HG03175 (cell line): ENCODE data around the gene TPRA1.

Source experiments
- ATAC-seq: cut with Tn5 transposase; IDR thresholded peaks from one replicate; pipeline ENCODE4 v1.9.1; 2021; ENCODE audit warnings: mild to moderate bottlenecking, moderate library complexity; ENCODE audit not compliant: unreplicated experiment

TPRA1 gene

DNA sequence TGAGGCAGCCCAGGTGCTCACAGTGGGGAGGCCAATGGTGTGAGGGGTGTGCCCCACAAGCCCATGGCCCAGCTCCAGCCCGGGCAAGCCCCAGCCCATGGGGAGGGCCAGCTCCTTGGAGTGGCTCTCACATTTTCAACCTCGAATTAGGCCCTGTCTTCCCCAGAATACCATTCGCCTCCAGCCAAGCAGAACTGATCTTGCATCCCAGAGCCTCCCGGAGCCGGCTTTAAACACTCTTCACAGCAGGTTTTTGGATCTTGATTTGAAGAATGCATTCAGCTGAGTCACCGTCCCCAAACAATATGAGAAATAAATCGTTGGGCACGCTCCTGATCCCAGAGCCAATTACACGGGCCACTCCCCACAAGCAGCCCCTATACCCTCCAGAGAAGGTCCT lies 23.7 kb downstream of the TPRA1 start:
- no peak for ATAC-seq

DNA sequence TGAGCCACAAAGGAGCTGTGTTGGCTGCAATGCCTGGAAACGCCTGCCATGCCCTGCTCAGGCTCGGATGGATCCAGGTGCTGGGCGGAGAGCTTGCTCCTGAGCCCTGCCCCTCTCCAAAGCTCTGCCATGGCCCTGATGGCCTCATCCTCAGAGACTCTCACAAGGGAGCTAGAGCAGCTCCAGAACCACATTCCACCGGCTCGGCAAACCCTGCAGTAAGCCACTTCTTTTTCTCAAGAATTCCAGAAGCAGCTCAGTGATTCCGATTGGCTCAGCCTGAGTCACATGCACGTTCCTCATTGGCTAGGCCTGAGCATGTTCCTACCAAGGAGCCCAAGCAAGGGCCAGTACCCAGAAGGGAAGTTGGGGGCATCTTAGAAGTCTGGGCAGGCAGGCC lies 24.8 kb downstream of the TPRA1 start:
- ATAC-seq: no peak

DNA sequence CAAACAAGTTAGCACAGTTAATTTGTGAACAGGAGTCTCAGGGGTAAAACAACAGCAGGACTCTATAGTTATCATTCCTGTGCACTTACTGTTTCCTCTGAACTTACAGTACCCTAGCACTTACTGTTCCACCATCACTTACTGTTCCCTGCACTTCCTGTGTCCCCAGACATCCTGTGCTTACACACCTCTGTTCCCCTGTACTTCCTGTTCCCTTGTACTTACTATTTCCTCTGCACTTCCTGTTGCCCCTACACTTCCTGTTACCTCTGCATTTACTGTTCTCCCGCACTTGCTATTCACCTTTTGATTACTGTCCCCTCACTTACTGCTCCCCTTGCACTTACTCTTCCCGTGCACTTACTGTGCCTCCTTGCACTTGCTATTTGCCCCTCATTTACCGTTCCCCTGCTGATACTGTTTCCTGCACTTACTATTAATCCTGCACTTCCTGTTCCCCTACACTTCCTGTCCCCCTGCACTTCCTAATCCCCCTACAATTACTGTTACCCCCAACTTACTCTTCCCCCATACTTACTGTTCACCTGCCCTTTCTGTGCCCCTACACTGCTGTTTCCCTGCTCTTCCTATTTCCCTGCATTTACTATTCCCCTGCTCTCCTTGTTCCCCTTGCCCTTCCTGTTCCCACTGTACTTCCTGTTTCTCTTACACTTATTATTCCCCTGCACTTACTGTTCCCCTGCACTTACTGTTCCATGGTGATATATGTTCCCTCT lies 30.3 kb downstream of the TPRA1 start:
- no peak for ATAC-seq

DNA sequence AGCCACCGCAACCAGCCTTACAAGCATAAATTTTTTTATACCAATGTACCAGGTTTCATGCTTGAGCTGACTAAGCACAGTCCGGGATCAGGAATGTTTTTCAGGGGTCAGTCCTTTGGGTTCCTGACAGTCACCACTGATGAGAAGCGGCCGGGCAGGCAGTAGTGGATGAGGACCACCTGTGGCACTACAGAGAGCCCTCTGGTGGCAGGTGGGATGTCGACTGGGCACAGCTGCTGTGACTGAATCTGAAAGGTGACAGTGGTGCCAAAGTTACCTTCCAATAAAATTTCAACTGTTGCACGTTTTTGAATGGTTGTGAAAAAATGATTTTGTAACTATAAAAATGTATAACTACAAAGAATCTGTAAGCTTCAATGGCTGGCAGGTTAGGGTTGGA lies 34.0 kb downstream of the TPRA1 start:
- ATAC-seq: no peak

DNA sequence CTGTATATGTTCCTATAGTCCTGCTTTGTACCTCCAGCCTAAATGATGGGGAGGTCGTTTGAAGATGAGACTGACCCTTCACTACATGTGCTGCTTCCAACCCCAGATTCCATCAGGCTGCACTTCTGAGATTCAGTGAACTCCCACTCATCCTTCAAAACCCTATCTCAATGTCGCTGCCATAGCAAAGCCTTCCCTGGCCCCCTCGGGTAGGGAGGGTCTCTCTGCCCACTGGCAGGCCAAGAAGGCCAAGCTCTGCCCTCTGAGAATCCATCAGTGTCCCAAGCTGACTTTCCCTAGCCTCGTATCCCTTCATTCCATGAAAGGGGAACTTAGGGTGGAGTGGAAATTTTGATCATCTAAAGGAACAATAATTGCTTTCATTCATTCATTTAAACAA lies 35.4 kb downstream of the TPRA1 start:
- no peak for ATAC-seq

DNA sequence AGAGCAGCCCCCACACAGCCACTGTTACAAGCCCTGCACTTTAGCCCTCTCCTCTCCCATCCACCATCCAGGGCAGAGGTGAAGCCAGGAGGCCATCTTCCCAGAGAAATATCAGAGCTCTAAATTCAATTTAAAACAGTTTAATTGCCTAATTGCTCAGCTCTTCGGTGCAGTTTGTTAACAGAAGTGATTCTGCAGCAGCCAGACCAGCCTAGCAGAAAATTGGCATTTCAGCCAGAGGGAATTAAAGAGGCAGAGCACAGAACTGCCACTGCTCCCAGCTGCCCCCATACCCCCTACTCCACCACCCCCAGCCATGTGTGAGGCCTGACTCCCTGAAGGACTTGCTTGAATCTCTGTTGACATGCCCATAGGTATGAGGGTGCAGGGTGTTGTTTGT lies 38.5 kb downstream of the TPRA1 start:
- ATAC-seq: no peak

DNA sequence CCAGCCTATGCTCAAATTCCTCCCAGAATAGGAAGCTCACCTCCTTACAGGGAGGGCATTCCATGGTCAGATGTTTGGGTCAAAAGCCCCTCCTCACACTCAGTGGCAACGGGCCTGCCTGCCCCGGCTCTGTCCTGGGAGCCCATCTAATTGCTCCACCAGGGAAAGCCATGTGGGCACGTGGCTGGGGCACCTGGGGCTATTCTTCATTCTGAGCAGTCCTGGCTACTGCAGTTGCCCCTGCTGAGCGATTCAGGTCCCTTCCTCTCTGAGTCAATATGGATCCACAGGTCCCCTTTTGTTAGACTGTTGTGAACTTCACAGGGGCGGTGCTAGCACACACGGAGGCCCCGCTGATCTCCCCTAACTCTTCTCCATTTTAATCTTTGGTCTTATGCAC lies 39.4 kb downstream of the TPRA1 start:
- no peak for ATAC-seq

DNA sequence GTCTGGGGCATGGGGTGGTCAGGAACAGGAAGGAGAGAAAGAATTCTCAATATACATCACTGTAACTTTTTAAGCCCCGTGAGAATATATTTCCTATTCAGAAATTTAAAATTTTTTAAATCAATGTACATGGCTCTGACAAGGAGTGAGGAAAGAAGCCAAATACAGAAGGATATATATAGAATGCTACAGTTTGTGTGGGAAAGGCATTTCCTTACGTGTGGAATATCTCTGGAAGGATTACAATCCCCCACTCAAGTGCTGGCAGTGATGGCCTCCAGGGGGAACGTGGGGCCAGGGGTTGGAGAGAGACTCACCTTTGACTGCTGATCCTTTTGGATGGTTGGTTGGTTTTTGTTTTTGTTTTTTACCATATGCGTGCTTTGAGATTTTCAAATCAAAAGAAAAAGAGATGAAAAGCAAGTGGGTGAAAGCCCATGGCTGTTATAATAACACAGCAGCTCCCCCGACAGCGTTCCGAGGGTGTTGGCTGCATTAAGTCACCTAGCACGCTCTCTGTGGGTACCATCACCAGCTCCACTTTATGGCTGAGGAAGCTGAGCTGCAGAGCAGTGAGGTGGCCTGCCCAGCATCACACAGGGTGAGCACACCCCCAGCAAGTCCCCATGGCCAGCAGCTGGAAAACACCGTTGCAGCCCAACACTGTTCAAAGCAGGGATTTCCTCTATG lies 39.9 kb downstream of the TPRA1 start:
- ATAC-seq: no peak

DNA sequence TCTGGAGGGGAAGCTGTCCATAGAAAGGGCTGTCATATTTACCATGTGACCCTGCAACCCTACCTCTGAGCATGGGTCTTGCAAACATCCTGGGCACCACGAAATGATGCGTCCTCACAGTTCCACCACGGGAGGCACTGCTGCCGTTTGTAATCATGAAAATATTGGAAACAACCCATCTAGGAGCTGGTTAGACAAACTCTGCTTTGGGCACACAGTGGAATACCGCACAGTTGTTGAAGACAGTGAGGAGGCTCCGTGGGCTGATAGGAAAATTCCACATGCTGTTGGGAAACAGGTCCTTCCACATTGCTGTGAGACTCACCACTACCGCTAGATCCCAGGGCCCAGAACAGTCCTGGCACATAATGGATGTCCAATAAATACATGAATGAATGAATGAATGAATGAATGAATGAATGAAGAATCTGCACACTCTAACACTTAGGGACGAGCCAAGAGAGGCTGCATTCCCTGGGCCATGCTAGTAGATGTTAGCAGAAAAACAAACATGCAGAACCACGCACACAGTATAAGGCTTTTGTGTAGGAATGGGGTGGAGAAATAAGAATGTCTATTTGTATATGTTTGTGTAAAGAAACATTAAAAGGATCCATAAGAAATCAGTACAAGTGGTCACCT lies 40.6 kb downstream of the TPRA1 start:
- ATAC-seq: no peak

DNA sequence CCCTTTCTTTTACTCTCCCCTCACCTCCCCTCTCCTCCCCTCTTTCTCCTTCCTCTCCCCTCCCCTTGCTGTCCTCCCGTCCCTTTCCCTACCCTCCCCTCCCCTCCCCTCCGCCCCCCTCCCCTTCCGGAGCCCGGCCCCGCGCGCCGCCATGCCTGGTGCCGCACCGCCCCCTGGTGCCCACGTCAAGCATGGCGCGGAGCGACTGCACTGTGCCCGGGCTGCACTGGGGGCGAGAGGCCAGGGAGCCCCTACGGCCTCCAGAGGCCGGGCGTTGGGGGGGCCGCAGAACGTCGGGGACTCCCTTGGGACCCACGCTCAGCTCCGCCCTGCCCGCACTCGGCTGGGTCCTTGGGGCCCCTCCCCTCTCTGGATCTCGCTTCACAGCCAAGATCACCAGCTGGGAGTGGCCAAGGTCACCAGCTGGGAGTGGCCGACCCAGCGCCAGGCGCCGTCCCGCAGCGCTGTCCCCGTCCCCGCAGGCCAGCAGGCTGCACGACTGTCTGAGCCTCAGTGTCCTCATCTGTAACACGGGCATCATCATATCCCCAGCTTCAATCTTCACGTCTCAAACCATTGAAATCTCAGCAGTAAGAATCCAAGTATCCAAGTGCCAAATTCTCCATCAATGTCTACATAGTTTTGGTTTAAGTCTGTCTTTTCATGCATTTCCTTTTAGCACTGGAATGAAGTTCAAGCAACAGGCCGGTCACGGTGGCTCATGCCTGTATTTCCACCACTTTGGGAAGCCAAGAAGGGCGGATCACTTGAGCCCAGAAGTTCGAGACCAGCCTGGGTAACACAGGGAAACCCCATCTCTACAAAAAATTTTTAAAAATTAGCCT lies 42.5 kb downstream of the TPRA1 start:
- peak; percentile 67 for ATAC-seq

DNA sequence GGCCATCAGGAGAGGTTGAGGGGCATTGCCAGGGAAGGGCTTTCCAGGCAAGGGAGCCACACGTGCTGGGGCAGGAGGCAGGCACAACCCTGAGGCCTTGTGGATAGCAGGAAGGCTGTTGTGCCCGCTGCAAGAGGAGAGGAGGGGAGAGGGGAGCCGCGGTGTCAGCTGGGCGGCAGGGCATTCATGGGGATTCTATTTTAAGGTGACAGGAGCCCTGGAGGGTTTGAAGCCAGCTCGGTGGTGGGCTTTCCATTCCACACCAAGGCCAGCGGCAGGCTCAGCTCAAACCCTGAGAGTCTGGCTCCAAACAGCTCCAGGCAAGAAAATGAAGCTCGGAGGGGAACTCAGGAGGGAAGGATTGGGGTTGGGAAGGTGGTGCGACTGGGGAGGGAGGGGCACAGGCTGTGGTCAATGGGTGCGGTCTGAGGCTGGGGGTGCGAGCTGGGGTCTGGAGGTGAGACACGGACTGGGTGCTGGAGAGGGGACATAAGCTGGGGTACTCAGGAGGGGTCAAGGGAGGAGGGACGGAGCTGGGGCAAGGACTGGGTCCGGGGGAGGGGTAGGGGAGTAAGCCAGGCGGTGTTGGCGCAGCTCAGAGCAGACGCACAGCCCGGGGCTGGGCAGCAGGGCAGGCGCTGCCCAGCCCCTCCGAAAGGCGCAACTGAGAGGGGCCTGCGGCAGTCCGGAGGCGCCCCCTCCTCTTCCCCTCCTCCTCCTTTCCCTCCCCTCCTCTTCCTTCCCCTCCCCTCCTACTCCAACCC lies 43.4 kb downstream of the TPRA1 start:
- ATAC-seq: no peak

DNA sequence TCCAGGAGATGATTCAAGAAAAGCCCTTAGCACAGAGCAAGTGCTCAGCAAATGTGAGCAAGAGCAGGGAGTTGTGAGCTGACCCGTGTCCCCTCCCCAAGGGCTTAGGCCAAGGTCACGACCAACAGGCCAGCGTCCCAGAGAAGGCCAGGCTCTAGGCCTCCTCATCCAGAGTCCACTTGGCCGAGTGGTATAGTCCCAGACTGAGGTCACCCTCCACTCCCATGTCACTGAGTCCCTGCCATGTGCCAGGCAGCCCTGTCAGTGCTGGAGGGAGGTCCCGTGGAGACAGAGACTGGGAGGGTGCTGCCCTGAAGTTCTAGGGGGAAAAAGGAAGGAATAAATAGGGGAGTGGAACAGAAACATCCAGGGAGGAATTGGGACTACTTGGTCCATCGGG lies 44.0 kb downstream of the TPRA1 start:
- no peak for ATAC-seq

DNA sequence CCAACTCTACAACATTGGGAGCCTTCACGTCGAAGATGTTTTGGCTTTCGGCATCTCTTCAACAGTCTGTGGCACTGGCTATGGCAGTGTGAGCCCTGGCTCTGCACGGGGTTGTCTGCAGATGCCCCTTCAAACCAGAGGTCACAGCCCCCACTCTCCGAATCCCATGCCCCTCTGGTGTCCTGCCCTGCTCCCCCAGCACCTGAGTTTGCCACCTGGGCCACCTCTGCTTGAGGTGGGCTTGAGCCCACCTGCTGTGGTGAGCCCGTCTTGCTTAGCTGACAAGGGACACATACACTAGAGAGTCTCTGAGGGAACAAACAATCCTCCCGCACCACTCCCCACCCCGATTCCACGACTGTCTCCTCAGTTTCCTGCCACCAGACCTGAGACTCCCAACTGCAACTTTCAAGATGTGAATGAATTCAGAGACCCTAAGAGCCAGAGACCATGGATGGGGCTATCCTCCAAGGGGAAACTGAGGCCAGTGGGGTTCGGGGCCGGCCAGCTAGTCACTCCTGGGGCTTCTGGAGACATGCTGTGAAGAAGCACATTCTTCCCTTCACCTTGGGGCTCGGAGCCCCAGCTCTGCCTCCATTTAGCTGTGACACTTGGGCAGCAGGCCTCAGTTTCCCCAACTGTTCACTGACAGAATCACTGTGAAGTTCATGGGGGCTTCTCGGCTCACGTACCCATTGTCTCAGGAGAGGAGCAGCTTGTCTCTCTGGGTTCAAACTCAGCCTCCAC lies 44.6 kb downstream of the TPRA1 start:
- ATAC-seq: no peak

DNA sequence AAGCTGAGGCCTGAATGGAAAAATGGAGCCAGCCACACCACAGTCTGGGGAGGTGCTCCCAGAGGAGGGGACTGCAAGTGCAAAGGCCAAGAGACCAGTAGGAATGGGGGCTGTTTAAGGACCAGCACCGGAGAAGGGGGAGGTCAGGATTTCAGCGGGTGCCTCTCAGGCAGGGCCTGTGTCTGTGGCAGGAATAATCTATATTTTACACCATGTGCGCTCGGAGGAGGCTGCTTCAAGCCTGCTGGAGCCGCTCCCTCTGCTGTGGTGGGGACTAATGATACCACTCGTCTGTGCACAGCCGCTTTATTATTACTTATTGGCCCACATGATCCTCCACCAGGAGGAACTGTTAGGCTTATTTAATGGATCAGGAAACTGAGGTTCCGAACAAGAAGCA lies 45.3 kb downstream of the TPRA1 start:
- ATAC-seq: no peak

DNA sequence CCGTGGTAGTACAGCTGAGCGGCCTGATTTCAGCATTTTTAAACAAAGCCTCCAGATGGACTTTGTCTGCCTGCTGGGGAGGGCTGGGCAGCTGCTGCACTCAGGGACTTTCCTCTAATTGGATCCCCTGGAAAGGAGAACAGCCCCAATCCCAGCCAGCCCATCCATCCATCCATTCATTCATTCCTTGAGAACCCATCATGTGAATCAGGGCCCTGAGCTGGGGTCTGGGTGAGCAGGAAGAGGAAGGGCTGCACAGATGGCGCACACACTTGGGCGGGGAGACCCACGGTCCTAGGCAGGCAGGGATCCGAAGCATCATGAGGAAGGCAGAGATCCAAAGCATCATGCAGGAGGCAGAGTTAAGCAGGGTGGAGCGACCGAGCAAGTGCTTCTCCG lies 45.7 kb downstream of the TPRA1 start:
- ATAC-seq: no peak

DNA sequence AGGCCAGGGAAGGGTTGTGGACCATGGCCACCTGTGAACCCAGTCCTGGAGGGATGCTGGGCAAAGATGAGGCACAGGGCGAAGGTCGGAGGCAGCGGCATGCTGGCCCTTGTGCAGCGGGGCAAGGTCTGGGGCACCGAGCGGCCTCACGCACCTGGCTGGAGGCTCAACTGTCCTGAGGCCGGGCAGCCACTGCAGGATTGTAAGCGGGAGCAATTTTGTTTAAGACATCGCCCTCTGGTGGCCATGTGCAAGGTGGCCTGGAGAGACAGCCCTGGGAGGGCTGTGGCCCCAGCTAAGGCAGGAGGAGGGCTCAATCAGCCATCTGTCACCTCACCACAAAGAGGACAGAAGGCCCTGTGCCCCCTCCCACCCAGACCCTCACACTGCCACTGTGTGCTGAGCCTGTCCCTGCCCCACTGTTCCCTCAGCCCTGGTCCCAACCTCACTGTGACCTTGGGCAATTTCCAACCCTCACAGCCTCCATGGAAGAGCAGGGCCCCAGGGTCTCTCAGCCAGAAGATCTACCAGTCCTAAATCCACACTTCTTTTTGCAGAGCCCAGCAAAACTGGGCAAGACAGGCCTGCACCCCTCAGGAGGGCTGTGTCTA lies 46.2 kb downstream of the TPRA1 start:
- ATAC-seq: peak; percentile 70

DNA sequence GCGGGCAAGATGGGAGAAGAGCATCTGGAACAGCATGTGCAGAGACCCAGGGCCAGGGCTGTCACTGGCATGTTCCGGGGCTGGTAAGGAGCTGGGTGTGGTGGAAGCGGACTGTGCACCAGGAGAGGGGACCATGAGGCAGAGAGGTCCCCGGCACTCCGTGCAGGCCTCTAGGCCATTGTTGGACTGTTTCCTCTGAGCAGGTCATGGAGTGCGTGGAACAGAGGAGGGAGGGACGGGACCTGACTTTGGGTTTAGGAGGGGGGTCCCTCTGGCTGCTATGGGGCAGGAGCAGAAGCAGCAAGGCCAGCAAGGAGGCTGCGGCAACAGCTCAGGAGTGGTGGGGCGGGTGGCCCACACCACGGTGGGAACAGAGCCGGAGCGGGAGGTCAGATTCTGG lies 47.1 kb downstream of the TPRA1 start:
- ATAC-seq: no peak

DNA sequence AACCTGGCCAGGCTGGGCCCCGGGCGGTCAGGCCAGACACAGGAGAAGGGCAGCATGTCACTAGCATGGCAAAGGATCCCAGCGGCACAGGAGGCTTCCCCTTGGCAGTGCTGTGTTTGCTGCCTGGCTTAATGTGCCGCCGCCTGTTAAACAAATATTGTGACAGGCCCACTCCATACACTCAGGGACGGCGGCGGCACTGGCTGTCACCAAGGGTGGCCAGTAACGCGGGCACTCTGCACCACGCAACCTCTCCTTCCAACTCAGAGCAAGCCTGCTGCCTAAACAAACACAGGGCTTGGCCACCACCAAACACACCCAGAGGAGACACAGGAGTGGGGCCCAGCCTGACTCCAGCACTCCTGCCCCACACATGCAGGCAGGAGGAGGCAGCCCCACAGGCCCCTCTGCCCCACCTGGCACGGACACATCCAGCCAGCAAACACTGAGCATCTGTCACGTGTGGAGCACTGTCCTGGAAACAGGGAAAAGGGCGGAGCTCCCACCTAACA lies 48.0 kb downstream of the TPRA1 start:
- no peak for ATAC-seq

DNA sequence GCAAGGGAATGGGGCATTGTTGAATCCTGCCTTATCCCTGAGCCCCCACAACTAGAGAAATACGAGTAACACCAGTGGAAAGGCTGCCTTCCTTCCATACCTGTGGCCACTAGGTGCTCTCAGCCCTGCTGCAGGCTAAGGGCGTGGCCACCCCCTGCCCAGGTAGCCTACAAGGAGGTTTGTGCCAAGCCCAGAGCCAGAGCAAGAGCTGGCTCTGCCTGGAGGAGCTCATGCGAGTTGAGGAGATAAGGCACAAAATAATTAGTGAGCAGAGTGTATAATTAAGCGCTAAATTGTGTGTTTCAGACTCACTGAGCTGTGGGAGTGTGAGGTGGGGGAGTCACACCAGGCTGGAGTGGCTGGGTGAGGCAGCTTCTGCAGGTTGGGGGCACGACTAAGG lies 49.2 kb downstream of the TPRA1 start:
- ATAC-seq: no peak
